K562 (cell line): ENCODE data around the gene GAPVD1. TPM values are rescaled to one million over a fixed set of nuclear protein-coding genes. Genes with fewer than 3 reads are reported as not detected.

Experiments
- BRF2 ChIP-seq: IDR thresholded peaks from 3 replicates; pipeline ENCODE4 v1.6.1; 2011; ENCODE audit warnings: borderline replicate concordance, mild to moderate bottlenecking; ENCODE audit not compliant: insufficient read length, insufficient read depth
- CAMTA2 ChIP-seq: fragments of 250-450 bp; sonication (Bioruptor Pico); conservative IDR thresholded peaks from 2 replicates; pipeline ENCODE4 v1.5.1; 2022
- CREBBP ChIP-seq: IDR thresholded peaks from one replicate; pipeline ENCODE4 v1.6.1; 2012; ENCODE audit warnings: low read depth, mild to moderate bottlenecking, control low read depth, inconsistent platforms, low read length
- ELF4 ChIP-seq: fragments of 450-650 bp; formaldehyde crosslinking; IDR thresholded peaks from 2 replicates; pipeline ENCODE4 v1.4.0; 2022; ENCODE audit warnings: missing genetic modification characterization
- FOS ChIP-seq: IDR thresholded peaks from 3 replicates; pipeline ENCODE4 v1.6.1; 2011; ENCODE audit not compliant: insufficient read length; ENCODE audit errors: extremely low read depth
- FOXJ3 ChIP-seq: sonication (generic); formaldehyde crosslinking; IDR thresholded peaks from 2 replicates; pipeline ENCODE4 v1.4.0; 2020; ENCODE audit warnings: mild to moderate bottlenecking, missing genetic modification reagents
- FOXP1 ChIP-seq: sonication (generic); formaldehyde crosslinking; IDR thresholded peaks from 2 replicates; pipeline ENCODE4 v1.8.0; 2022; ENCODE audit warnings: mild to moderate bottlenecking, missing genetic modification reagents
- GATAD2B ChIP-seq: fragments of 450-650 bp; IDR thresholded peaks from 2 replicates; pipeline ENCODE4 v1.6.1; 2017; ENCODE audit warnings: mild to moderate bottlenecking, borderline replicate concordance
- HMG20B ChIP-seq: fragments of 250-450 bp; sonication (Bioruptor Pico); IDR thresholded peaks from 2 replicates; pipeline ENCODE4 v1.5.0; 2021; ENCODE audit warnings: mild to moderate bottlenecking
- MEF2A ChIP-seq: IDR thresholded peaks from 2 replicates; pipeline ENCODE4 v1.6.1; 2011; ENCODE audit warnings: low read depth, mild to moderate bottlenecking, low read length, moderate library complexity; ENCODE audit not compliant: control insufficient read depth
- TCF3 ChIP-seq: sonication (generic); formaldehyde crosslinking; IDR thresholded peaks from 2 replicates; pipeline ENCODE4 v1.4.0; 2020; ENCODE audit warnings: mild to moderate bottlenecking, missing genetic modification reagents
- TCFL5 ChIP-seq: fragments of 250-450 bp; sonication (Bioruptor Pico); conservative IDR thresholded peaks from 2 replicates; pipeline ENCODE4 v1.6.1; 2021; ENCODE audit warnings: mild to moderate bottlenecking, moderate library complexity, matching md5 sums
- TGIF2 ChIP-seq: sonication (generic); formaldehyde crosslinking; IDR thresholded peaks from 2 replicates; pipeline ENCODE4 v1.8.1; 2022; ENCODE audit warnings: mild to moderate bottlenecking, missing genetic modification reagents, moderate library complexity
- USF1 ChIP-seq: sonication (generic); formaldehyde crosslinking; IDR thresholded peaks from 2 replicates; pipeline ENCODE4 v1.9.0; 2022; ENCODE audit warnings: mild to moderate bottlenecking, missing genetic modification reagents
- XRCC5 ChIP-seq: fragments of 200-400 bp; formaldehyde crosslinking; IDR thresholded peaks from 2 replicates; pipeline ENCODE4 v1.6.1; 2017; ENCODE audit warnings: low read depth, mild to moderate bottlenecking, low read length
- YBX1 ChIP-seq: fragments of 450-650 bp; IDR thresholded peaks from 2 replicates; pipeline ENCODE4 v1.7.1; 2016; ENCODE audit warnings: mild to moderate bottlenecking
- ZBTB2 ChIP-seq: fragments of 450-650 bp; IDR thresholded peaks from 2 replicates; pipeline ENCODE4 v1.6.1; 2016; ENCODE audit warnings: antibody characterized with exemption
- ZBTB34 ChIP-seq: fragments of 250-450 bp; sonication (Bioruptor Pico); IDR thresholded peaks from 2 replicates; pipeline ENCODE4 v1.8.0; 2021; ENCODE audit warnings: mild to moderate bottlenecking, moderate library complexity
- ZBTB49 ChIP-seq: sonication (generic); formaldehyde crosslinking; IDR thresholded peaks from 2 replicates; pipeline ENCODE4 v1.8.0; 2022; ENCODE audit warnings: missing genetic modification reagents, mild to moderate bottlenecking, borderline replicate concordance
- ZNF146 ChIP-seq: IDR thresholded peaks from one replicate; pipeline ENCODE4 v1.6.1; 2018; ENCODE audit warnings: missing compliant biosample characterization; ENCODE audit not compliant: unreplicated experiment
- ZNF395 ChIP-seq: fragments of 200-800 bp; sonication (Bioruptor generic); IDR thresholded peaks from 2 replicates; pipeline ENCODE4 v1.6.1; 2017; ENCODE audit warnings: missing genetic modification characterization, missing compliant biosample characterization
- ZNF77 ChIP-seq: fragments of 250-450 bp; sonication (Bioruptor Pico); IDR thresholded peaks from 2 replicates; pipeline ENCODE4 v1.5.0; 2020
- polyA plus RNA-seq, 8 experiments: library from polyadenylated mRNA; depleted of rRNA in 4 of 8; stranded (reverse) in 5 of 8; unstranded in 3 of 8; fragments of >200 nt; fragmentation: Nextera tagmentation in 2 of 8; fragmentation: Illumina TruSeq in 1 of 8; extraction: Ambion mirVana in 2 of 8; extraction: Trizol in 1 of 8; gene quantifications; 2 replicates each; pipeline versions ENCODE4 v1.2.1 to v1.2.3, GENCODE V29; 2011 to 2014; ENCODE audit warnings: inconsistent platforms in 1 of 8, missing spikeins in 1 of 8
- total RNA-seq, 7 experiments: library from RNA; depleted of rRNA in 6 of 7; stranded (reverse); fragments of >200 nt in 6 of 7; fragmentation: Illumina TruSeq in 2 of 7; extraction: Trizol in 2 of 7; gene quantifications; 2 replicates each; pipeline versions ENCODE4 v1.2.1 to v1.2.3, GENCODE V29; 2011 to 2021; ENCODE audit warnings: low replicate concordance in 1 of 7

GAPVD1 gene
- total and polyA plus RNA-seq, 9 of the 15 experiments (the other 6 are each of a cell fraction or from before 2014, with no cell fraction given), result 9.5 to 66.1 (median 45.5) TPM

GRCh38 chr9:125284855-125285254 is 23.2 kb downstream of the GAPVD1 start (continued):
- no peak for TF ChIP-seq BRF2
- TF ChIP-seq TCFL5 (CRISPR knock-in tag), result peak; percentile 73
- peak; percentile 75; the same call in 1 of the 2 replicates for TF ChIP-seq YBX1
- TF ChIP-seq ZBTB34 (CRISPR knock-in tag), result no peak
- peak; percentile 99 for TF ChIP-seq ZNF395 (CRISPR knock-in tag)
- TF ChIP-seq CREBBP, result no peak
- no peak for TF ChIP-seq TGIF2
- peak; percentile 73 for TF ChIP-seq FOXP1 (CRISPR knock-in tag)
- TF ChIP-seq ZNF146 (CRISPR knock-in tag), result no peak
- no peak for TF ChIP-seq FOXJ3 (CRISPR knock-in tag)
- TF ChIP-seq USF1 (CRISPR knock-in tag), result no peak
- TF ChIP-seq FOS, result no peak
- TF ChIP-seq HMG20B (CRISPR knock-in tag), result no peak
- peak; percentile 96 for TF ChIP-seq ELF4
- TF ChIP-seq ZBTB2, result peak; percentile 74
- TF ChIP-seq XRCC5, result no peak
- no peak for TF ChIP-seq CAMTA2 (CRISPR knock-in tag)
- TF ChIP-seq TCF3 (CRISPR knock-in tag), result peak; percentile 100
- TF ChIP-seq GATAD2B, result peak; percentile 94
- TF ChIP-seq ZBTB49, result no peak
- no peak for TF ChIP-seq ZNF77
- peak; percentile 88 for TF ChIP-seq MEF2A
